Left renal cortex interstitium (tissue), 4 donors: ENCODE measurements around the gene VRK3. TPM values are rescaled to one million over a fixed set of nuclear protein-coding genes. Genes with fewer than 3 reads are reported as not detected.
A peak's percentile ranks its signal among the peaks of the same experiment; 100 is the strongest.
"Not testable (repeated sequence)": the region's sequence is repeated elsewhere in the genome, so short reads cannot be mapped to it uniquely, and the experiment has no call there.

Experiments
- DNase-seq, 4 donors: peaks; one replicate each; pipeline ENCODE4 v3.0.0-alpha.2; 2013; ENCODE audit warnings: low read depth in 4 of 4, low spot score in 2 of 4, missing footprints in 1 of 4
- polyA plus RNA-seq, 4 donors: library from polyadenylated mRNA; unstranded; fragments of 120-200 nt; gene quantifications; one replicate each; pipeline ENCODE4 v1.2.1, GENCODE V29; 2013; ENCODE audit not compliant: insufficient read length in 4 of 4

The VRK3 gene
- 10 to 100 TPM; 45.5 to 51.0 (median 48.2) TPM for polyA plus RNA-seq

GRCh38 chr19:50025022-50025793 is at the start of gene VRK3:
Gene VRK3, minus strand, starts transcription at chr19:50025372. Its CDS starts 9,210 bp downstream, at chr19:50016162.
- peak; percentile 100 for DNase-seq

GRCh38 chr19:50068382-50068781 is 43.2 kb upstream of the VRK3 start:
- DNase-seq = not testable (repeated sequence)

- DNase-seq = no peak
Measured at GRCh38 chr19:50067575-50067974, 42.4 kb upstream of the VRK3 start.

- no peak for DNase-seq
Measured at GRCh38 chr19:50065938-50066337, 40.8 kb upstream of the VRK3 start.

GRCh38 chr19:50061650-50062049 is 36.5 kb upstream of the VRK3 start:
- DNase-seq = no peak

- no peak for DNase-seq
Measured at GRCh38 chr19:50060107-50060506, 34.9 kb upstream of the VRK3 start.

GRCh38 chr19:50059045-50059444 is 33.9 kb upstream of the VRK3 start:
- DNase-seq = no peak

- no peak for DNase-seq
Measured at GRCh38 chr19:50058425-50058824, 33.3 kb upstream of the VRK3 start.

- DNase-seq = no peak
Measured at GRCh38 chr19:50053119-50053518, 27.9 kb upstream of the VRK3 start.

GRCh38 chr19:50051964-50052363 is 26.8 kb upstream of the VRK3 start:
- no peak for DNase-seq

- not testable (repeated sequence) for DNase-seq
Measured at GRCh38 chr19:50051228-50051895, 26.2 kb upstream of the VRK3 start.

- peak; percentile 50 to 77 (median 66) for DNase-seq
Measured at GRCh38 chr19:50050406-50051227, 25.4 kb upstream of the VRK3 start.

- DNase-seq = no peak
Measured at GRCh38 chr19:50047671-50048070, 22.5 kb upstream of the VRK3 start.

GRCh38 chr19:50046649-50047503 is 21.7 kb upstream of the VRK3 start:
- peak in 3 of 4 donors; percentile 16 to 49 (median 17) for DNase-seq

- no peak for DNase-seq
Measured at GRCh38 chr19:50044922-50045321, 19.8 kb upstream of the VRK3 start.

GRCh38 chr19:50043967-50044366 is 18.8 kb upstream of the VRK3 start:
- no peak for DNase-seq

- no peak for DNase-seq
Measured at GRCh38 chr19:50042363-50043024, 17.3 kb upstream of the VRK3 start.

- no peak for DNase-seq
Measured at GRCh38 chr19:50040967-50041366, 15.8 kb upstream of the VRK3 start.

GRCh38 chr19:50039968-50040367 is 14.8 kb upstream of the VRK3 start:
- no peak for DNase-seq

GRCh38 chr19:50036908-50037307 is 11.7 kb upstream of the VRK3 start:
- DNase-seq = no peak
